Keratinocyte (primary cell): Measurements from ENCODE around the gene GRM2. TPM values are rescaled to one million over a fixed set of nuclear protein-coding genes. Genes with fewer than 3 reads are reported as not detected.

Experiments used
- DNase-seq: peaks from one replicate; pipeline ENCODE4 v3.0.0-alpha.2; 2011; ENCODE audit warnings: low read depth, missing footprints, low spot score
- FAIRE-seq: peaks from 2 replicates; lab custom pipeline; 2011; peaks lifted over from hg19 to GRCh38; lab: Jason Lieb, UNC
- H2AFZ ChIP-seq: 2 replicates; pipeline ENCODE4 v1.6.0; 2012; ENCODE audit warnings: low read length, control low read depth, inconsistent platforms; ENCODE audit not compliant: control insufficient read depth
- H3K27ac ChIP-seq: 2 replicates; pipeline ENCODE4 v1.5.1; 2011; ENCODE audit warnings: low read length; ENCODE audit not compliant: control insufficient read depth, insufficient read depth
- H3K27me3 ChIP-seq: 3 replicates; pipeline ENCODE4 v1.6.0; 2011; ENCODE audit warnings: low read length; ENCODE audit not compliant: control insufficient read depth, insufficient read depth; ENCODE audit errors: extremely low read depth
- H3K36me3 ChIP-seq, 2 experiments: 2 replicates in 1 of 2; 3 replicates in 1 of 2; pipeline ENCODE4 v1.5.1; 2011; ENCODE audit warnings: low read length in 2 of 2, mild to moderate bottlenecking in 1 of 2; ENCODE audit not compliant: control insufficient read depth in 2 of 2, insufficient read depth in 2 of 2; ENCODE audit errors: extremely low read depth in 1 of 2
- H3K4me1 ChIP-seq: 3 replicates; pipeline ENCODE4 v1.5.1; 2011; ENCODE audit warnings: low read length; ENCODE audit not compliant: control insufficient read depth, insufficient read depth; ENCODE audit errors: extremely low read depth
- H3K4me2 ChIP-seq: 3 replicates; pipeline ENCODE4 v1.6.0; 2011; ENCODE audit warnings: low read depth, low read length; ENCODE audit not compliant: control insufficient read depth, insufficient read depth; ENCODE audit errors: extremely low read depth
- H3K4me3 ChIP-seq, 3 experiments: fragments of 200-600 bp in 1 of 3; sonication (generic) in 1 of 3; 2 replicates in 2 of 3; 3 replicates in 1 of 3; pipeline ENCODE4 v1.5.1; 2011 to 2016; ENCODE audit warnings: low read length in 3 of 3, mild to moderate bottlenecking in 3 of 3, control low read depth in 2 of 3, inconsistent platforms in 1 of 3, low read depth in 1 of 3, mixed read lengths in 1 of 3, mixed run types in 1 of 3, moderate library complexity in 1 of 3; ENCODE audit not compliant: control insufficient read depth in 2 of 3, insufficient read depth in 2 of 3; ENCODE audit errors: extremely low read depth in 1 of 3
- H3K79me2 ChIP-seq: 2 replicates; pipeline ENCODE4 v1.6.0; 2012; ENCODE audit warnings: low read length; ENCODE audit not compliant: control insufficient read depth, insufficient read depth
- H3K9ac ChIP-seq: 3 replicates; pipeline ENCODE4 v1.6.0; 2011; ENCODE audit warnings: low read length; ENCODE audit not compliant: control insufficient read depth, insufficient read depth; ENCODE audit errors: extremely low read depth
- H3K9me1 ChIP-seq: 3 replicates; pipeline ENCODE4 v1.6.0; 2011; ENCODE audit warnings: low read length; ENCODE audit not compliant: control insufficient read depth, insufficient read depth; ENCODE audit errors: extremely low read depth
- H3K9me3 ChIP-seq: 2 replicates; pipeline ENCODE4 v1.5.1; 2012; ENCODE audit warnings: low read depth, low read length; ENCODE audit not compliant: control insufficient read depth
- H4K20me1 ChIP-seq: 3 replicates; pipeline ENCODE4 v1.6.0; 2011; ENCODE audit warnings: low read length; ENCODE audit not compliant: control insufficient read depth, insufficient read depth; ENCODE audit errors: extremely low read depth
- EZH2 ChIP-seq: IDR thresholded peaks from one replicate; pipeline ENCODE4 v1.6.1; 2012; ENCODE audit warnings: inconsistent platforms, mild to moderate bottlenecking, low read length, moderate library complexity
- dilution Hi-C: fragments of 300-500 bp; cut with MboI; formaldehyde crosslinking; loops from one replicate; pipeline ENCODE4 v1.7.0; 2020; ENCODE audit warnings: low sequenced_read_pairs; ENCODE audit not compliant: extremely low pct_ligation_motif_present
- polyA plus RNA-seq, 5 experiments: library from polyadenylated mRNA; depleted of rRNA in 3 of 5; stranded (reverse) in 3 of 5; stranded (forward) in 1 of 5; unstranded in 1 of 5; fragments of >200 nt; gene quantifications; 1 replicate in 1 of 5; 2 replicates in 3 of 5; 3 replicates in 1 of 5; pipeline versions ENCODE4 v1.2.1 to v1.2.3, GENCODE V29; 2011 to 2012; ENCODE audit warnings: missing spikeins in 2 of 5, low read depth in 1 of 5, low replicate concordance in 1 of 5
- TF ChIP-seq, protein P1 (sequence below), 3 experiments: IDR thresholded peaks in 1 of 3; conservative IDR thresholded peaks in 1 of 3; optimal IDR thresholded peaks in 1 of 3; 2 replicates in 2 of 3; 3 replicates in 1 of 3; pipeline versions ENCODE3 to v1.5.1; 2011; ENCODE audit warnings: low read length in 3 of 3, mild to moderate bottlenecking in 3 of 3, moderate library complexity in 2 of 3, control low read depth in 1 of 3, inconsistent platforms in 1 of 3; ENCODE audit not compliant: insufficient read depth in 2 of 3; ENCODE audit errors: extremely low read depth in 1 of 3

The GRM2 gene
- polyA plus RNA-seq, 1 donor (not counting 4 experiments of a cell fraction or from before 2014, with no cell fraction given), result 0.07 TPM

DNA sequence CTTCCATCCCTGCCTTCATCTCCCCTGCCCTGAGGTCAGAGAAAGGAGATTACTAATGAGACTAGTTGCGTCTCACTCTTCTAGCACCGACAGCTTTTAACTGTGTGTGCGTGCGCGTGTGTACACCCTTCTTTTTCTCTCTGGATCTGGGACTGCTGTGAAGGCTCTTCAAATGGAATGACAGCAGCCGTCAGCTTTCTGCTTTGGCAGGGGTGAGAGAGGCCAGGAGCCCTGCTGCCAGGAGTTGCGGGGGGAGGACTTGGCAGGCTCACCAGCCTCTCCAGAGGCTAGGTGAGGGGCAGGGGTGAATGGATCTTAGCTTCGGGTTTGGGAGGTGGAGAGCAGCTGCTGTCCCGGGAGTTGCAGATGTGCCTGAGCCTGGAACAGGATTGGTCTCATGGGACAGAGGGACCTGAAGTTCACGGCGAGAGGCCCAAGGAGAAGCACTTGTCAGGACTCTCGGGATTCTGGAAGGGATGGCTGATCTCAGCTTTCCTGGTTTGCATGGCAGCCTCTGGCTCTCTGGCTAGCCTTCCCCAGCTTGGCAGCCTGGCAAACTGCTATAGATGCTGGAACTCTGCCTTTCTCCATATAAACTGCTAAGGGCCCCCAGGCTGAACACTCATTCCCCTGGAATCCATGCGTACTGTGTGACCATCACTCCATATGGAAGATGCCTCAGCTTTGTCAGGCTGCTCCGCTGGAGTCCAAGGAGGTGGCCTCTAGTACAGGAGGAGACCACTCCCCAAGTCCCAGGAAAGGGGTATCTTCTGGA is 19.2 kb upstream of the GRM2 start:
- Histone ChIP-seq H3K4me2 (peak overlapping the region; percentile 65), H4K20me1 (no peaks in the 10 kb centered on the region), H3K9ac (peak overlapping the region; percentile 6), H2AFZ (no peak overlapping the region), H3K27ac (peak overlapping the region; percentile 54), H3K9me3 (no peaks in the 10 kb centered on the region), H3K27me3 (no peaks in the 10 kb centered on the region), H3K4me3 (peak overlapping the region in 1 of 3 experiments; percentile 29), H3K4me1 (peaks cover 30% of the 10 kb centered on the region), H3K79me2 (no peaks in the 10 kb centered on the region), H3K36me3 (peaks cover 15 to 36% of the 10 kb centered on the region in 2 experiments), H3K9me1 (peaks cover 3% of the 10 kb centered on the region)
- TF ChIP-seq, protein P1, sequence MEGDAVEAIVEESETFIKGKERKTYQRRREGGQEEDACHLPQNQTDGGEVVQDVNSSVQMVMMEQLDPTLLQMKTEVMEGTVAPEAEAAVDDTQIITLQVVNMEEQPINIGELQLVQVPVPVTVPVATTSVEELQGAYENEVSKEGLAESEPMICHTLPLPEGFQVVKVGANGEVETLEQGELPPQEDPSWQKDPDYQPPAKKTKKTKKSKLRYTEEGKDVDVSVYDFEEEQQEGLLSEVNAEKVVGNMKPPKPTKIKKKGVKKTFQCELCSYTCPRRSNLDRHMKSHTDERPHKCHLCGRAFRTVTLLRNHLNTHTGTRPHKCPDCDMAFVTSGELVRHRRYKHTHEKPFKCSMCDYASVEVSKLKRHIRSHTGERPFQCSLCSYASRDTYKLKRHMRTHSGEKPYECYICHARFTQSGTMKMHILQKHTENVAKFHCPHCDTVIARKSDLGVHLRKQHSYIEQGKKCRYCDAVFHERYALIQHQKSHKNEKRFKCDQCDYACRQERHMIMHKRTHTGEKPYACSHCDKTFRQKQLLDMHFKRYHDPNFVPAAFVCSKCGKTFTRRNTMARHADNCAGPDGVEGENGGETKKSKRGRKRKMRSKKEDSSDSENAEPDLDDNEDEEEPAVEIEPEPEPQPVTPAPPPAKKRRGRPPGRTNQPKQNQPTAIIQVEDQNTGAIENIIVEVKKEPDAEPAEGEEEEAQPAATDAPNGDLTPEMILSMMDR (optimal IDR thresholded peaks at IDR 0.05 in 1 of 3, IDR thresholded peaks at IDR 0.05 in 1 of 3, conservative IDR thresholded peaks at IDR 0.05 in 1 of 3; ENCODE audit: extremely low read depth in 1 of 3, insufficient read depth in 2 of 3, low read length in 3 of 3), result no peak
- no peak for TF ChIP-seq EZH2
- peak; percentile 91 for FAIRE-seq
- DNase-seq, result peak; percentile 48
- dilution Hi-C loops, result no loop called here

DNA sequence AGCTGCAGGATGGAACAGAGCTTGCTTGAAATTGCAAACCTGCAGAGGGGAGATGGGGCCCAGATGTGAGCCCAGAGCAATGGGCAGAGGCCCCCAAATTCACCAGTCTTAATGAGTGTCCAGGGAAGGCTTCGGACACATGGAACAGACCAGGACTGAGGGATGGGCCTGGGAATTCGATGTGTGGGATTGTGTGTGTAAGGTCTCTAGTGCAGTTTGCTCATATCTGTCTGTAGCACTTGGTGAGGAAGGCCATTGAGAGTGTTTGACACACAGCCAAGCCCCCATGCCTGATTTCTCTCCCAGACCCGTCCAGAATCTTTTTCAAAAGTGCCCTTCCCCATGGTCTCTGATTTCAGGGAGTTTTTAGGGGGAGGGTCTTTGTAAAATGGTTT is 18.7 kb upstream of the GRM2 start:
- H3K9me3 ChIP-seq, result no peaks in the 10 kb centered on the region
- no peaks in the 10 kb centered on the region for H3K27me3 ChIP-seq
- no peak overlapping the region for H3K27ac ChIP-seq
- H2AFZ ChIP-seq, result no peak overlapping the region
- H3K4me3 ChIP-seq, result no peak overlapping the region
- H3K79me2 ChIP-seq, result no peaks in the 10 kb centered on the region
- peaks cover 30% of the 10 kb centered on the region for H3K4me1 ChIP-seq
- H3K4me2 ChIP-seq, result no peak overlapping the region
- TF ChIP-seq, protein P1 (optimal IDR thresholded peaks at IDR 0.05 in 1 of 3, IDR thresholded peaks at IDR 0.05 in 1 of 3, conservative IDR thresholded peaks at IDR 0.05 in 1 of 3; ENCODE audit: extremely low read depth in 1 of 3, insufficient read depth in 2 of 3, low read length in 3 of 3), result no peak
- no peak for TF ChIP-seq EZH2
- DNase-seq (no peak), FAIRE-seq (no peak)
- H4K20me1 ChIP-seq, result no peaks in the 10 kb centered on the region
- no peak overlapping the region for H3K9ac ChIP-seq
- peaks cover 15 to 36% of the 10 kb centered on the region in 2 experiments for H3K36me3 ChIP-seq
- dilution Hi-C loops, result no loop called here
- peaks cover 3% of the 10 kb centered on the region for H3K9me1 ChIP-seq
